H9 (cell line): ENCODE results near the gene C16orf89. TPM values are rescaled to one million over a fixed set of nuclear protein-coding genes. Genes with fewer than 3 reads are reported as not detected.
A peak's percentile ranks its signal among the peaks of the same experiment; 100 is the strongest.
"Not testable (repeated sequence)": the region's sequence is repeated elsewhere in the genome, so short reads cannot be mapped to it uniquely, and the experiment has no call there.

Experiments used
- DNase-seq: peaks from one replicate; pipeline ENCODE4 v3.0.0-alpha.2; 2017
- H2AFZ ChIP-seq: one replicate; pipeline ENCODE4 v1.6.1; 2013; ENCODE audit warnings: mild to moderate bottlenecking, low read length, control low read depth, moderate library complexity
- H2AK5ac ChIP-seq: 2 replicates; pipeline ENCODE4 v1.6.1; 2013; ENCODE audit warnings: low read length, control low read depth, mixed read lengths; ENCODE audit not compliant: insufficient read length
- H2BK120ac ChIP-seq: one replicate; pipeline ENCODE4 v1.6.1; 2013; ENCODE audit warnings: low read depth, mild to moderate bottlenecking, low read length, control low read depth, inconsistent platforms; ENCODE audit not compliant: poor library complexity, severe bottlenecking
- H2BK12ac ChIP-seq: 2 replicates; pipeline ENCODE4 v1.6.1; 2013; ENCODE audit warnings: low read length, control low read depth, mixed read lengths, low read depth; ENCODE audit not compliant: insufficient read length
- H2BK15ac ChIP-seq: 2 replicates; pipeline ENCODE4 v1.6.1; 2013; ENCODE audit warnings: low read depth, low read length, control low read depth
- H2BK20ac ChIP-seq: one replicate; pipeline ENCODE4 v1.6.1; 2013; ENCODE audit warnings: low read depth, mild to moderate bottlenecking, low read length, control low read depth, inconsistent platforms; ENCODE audit not compliant: poor library complexity, severe bottlenecking
- H2BK5ac ChIP-seq: 2 replicates; pipeline ENCODE4 v1.6.1; 2013; ENCODE audit warnings: low read length, control low read depth, mixed read lengths; ENCODE audit not compliant: insufficient read length
- H3K14ac ChIP-seq: 2 replicates; pipeline ENCODE4 v1.6.1; 2013; ENCODE audit warnings: low read length, control low read depth; ENCODE audit not compliant: insufficient read depth
- H3K18ac ChIP-seq: 2 replicates; pipeline ENCODE4 v1.6.1; 2013; ENCODE audit warnings: low read depth, mild to moderate bottlenecking, mixed read lengths, low read length, control low read depth; ENCODE audit not compliant: insufficient read length
- H3K23ac ChIP-seq: 2 replicates; pipeline ENCODE4 v1.6.1; 2013; ENCODE audit warnings: low read length, control low read depth, mixed read lengths, low read depth; ENCODE audit not compliant: insufficient read length
- H3K23me2 ChIP-seq: 2 replicates; pipeline ENCODE4 v1.6.1; 2013; ENCODE audit warnings: low read depth, mild to moderate bottlenecking, mixed read lengths, low read length, control low read depth; ENCODE audit not compliant: insufficient read length, poor library complexity, severe bottlenecking
- H3K27ac ChIP-seq: 2 replicates; pipeline ENCODE4 v1.5.1; 2013; ENCODE audit warnings: low read length, control low read depth, mixed read lengths, low read depth; ENCODE audit not compliant: insufficient read length
- H3K27me3 ChIP-seq: 2 replicates; pipeline ENCODE4 v1.6.1; 2013; ENCODE audit warnings: low read length, control low read depth, inconsistent platforms; ENCODE audit not compliant: insufficient read depth
- H3K4ac ChIP-seq: 2 replicates; pipeline ENCODE4 v1.6.1; 2013; ENCODE audit warnings: low read depth, mild to moderate bottlenecking, control low read depth, inconsistent platforms, low read length, moderate library complexity
- H3K4me1 ChIP-seq: 2 replicates; pipeline ENCODE4 v1.6.1; 2013; ENCODE audit warnings: low read length, control low read depth, inconsistent platforms; ENCODE audit not compliant: insufficient read depth
- H3K4me2 ChIP-seq: 2 replicates; pipeline ENCODE4 v1.6.1; 2013; ENCODE audit warnings: low read length, control low read depth, mixed read lengths; ENCODE audit not compliant: insufficient read length, insufficient read depth
- H3K56ac ChIP-seq: 2 replicates; pipeline ENCODE4 v1.6.1; 2013; ENCODE audit warnings: low read depth, mild to moderate bottlenecking, mixed read lengths, low read length, control low read depth; ENCODE audit not compliant: insufficient read length
- H3K79me1 ChIP-seq: 2 replicates; pipeline ENCODE4 v1.6.1; 2013; ENCODE audit warnings: low read depth, mild to moderate bottlenecking, moderate library complexity, low read length, control low read depth, inconsistent platforms; ENCODE audit not compliant: insufficient read depth, poor library complexity, severe bottlenecking
- H3K79me2 ChIP-seq: 2 replicates; pipeline ENCODE4 v1.6.1; 2013; ENCODE audit warnings: low read length, control low read depth, inconsistent platforms; ENCODE audit not compliant: insufficient read depth
- H3K9ac ChIP-seq: 2 replicates; pipeline ENCODE4 v1.6.1; 2013; ENCODE audit warnings: low read length, control low read depth, mixed read lengths; ENCODE audit not compliant: insufficient read length; ENCODE audit errors: extremely low read depth
- H3K9me3 ChIP-seq: one replicate; pipeline ENCODE4 v1.6.1; 2013; ENCODE audit warnings: low read depth, low read length, inconsistent platforms; ENCODE audit not compliant: control insufficient read depth
- H3T11ph ChIP-seq: one replicate; pipeline ENCODE4 v1.6.1; 2013; ENCODE audit warnings: mild to moderate bottlenecking, low read length, control low read depth, inconsistent platforms
- H4K20me1 ChIP-seq: one replicate; pipeline ENCODE4 v1.6.1; 2013; ENCODE audit not compliant: control insufficient read depth, insufficient read length, insufficient read depth
- H4K5ac ChIP-seq: 2 replicates; pipeline ENCODE4 v1.6.1; 2013; ENCODE audit warnings: low read depth, mild to moderate bottlenecking, mixed read lengths, low read length, control low read depth; ENCODE audit not compliant: insufficient read length
- H4K8ac ChIP-seq: replicated peaks from 2 replicates; pipeline ENCODE4 v1.6.1; 2013; ENCODE audit warnings: low read length, control low read depth, mixed read lengths, low read depth; ENCODE audit not compliant: insufficient read length
- H4K91ac ChIP-seq: 2 replicates; pipeline ENCODE4 v1.6.1; 2013; ENCODE audit warnings: low read depth, mild to moderate bottlenecking, moderate library complexity, mixed read lengths, low read length, control low read depth; ENCODE audit not compliant: insufficient read length
- H3K27ac Mint-ChIP-seq, 3 experiments: 2 replicates in 2 of 3; 3 replicates in 1 of 3; pipeline ENCODE4 v1.8.0; 2020 to 2021; ENCODE audit warnings: mixed read lengths in 3 of 3, mild to moderate bottlenecking in 1 of 3, moderate library complexity in 1 of 3
- H3K27me3 Mint-ChIP-seq: 2 replicates; pipeline ENCODE4 v1.8.0; 2021; ENCODE audit warnings: low read depth, mild to moderate bottlenecking, moderate library complexity, mixed read lengths
- H3K36me3 Mint-ChIP-seq, 3 experiments: 2 replicates in 2 of 3; 3 replicates in 1 of 3; pipeline ENCODE4 v1.8.0; 2020 to 2021; ENCODE audit warnings: low read depth in 3 of 3, mixed read lengths in 3 of 3; ENCODE audit not compliant: insufficient read depth in 1 of 3
- H3K4me1 Mint-ChIP-seq, 2 experiments: 2 replicates each; pipeline ENCODE4 v1.8.0; 2020; ENCODE audit warnings: mixed read lengths in 2 of 2
- H3K4me3 Mint-ChIP-seq, 2 experiments: 2 replicates in 1 of 2; 3 replicates in 1 of 2; pipeline ENCODE4 v1.8.0; 2020 to 2021; ENCODE audit warnings: mild to moderate bottlenecking in 2 of 2, mixed read lengths in 2 of 2, moderate library complexity in 1 of 2
- H3K9me3 Mint-ChIP-seq, 2 experiments: 2 replicates in 1 of 2; 3 replicates in 1 of 2; pipeline ENCODE4 v1.8.0; 2020; ENCODE audit warnings: mild to moderate bottlenecking in 2 of 2, mixed read lengths in 2 of 2, moderate library complexity in 1 of 2
- WGBS: extraction: QIAGEN DNeasy Blood & Tissue Kit; methylation state at CpG from one replicate; pipeline ENCODE4 v1.1.7; 2013; ENCODE audit warnings: missing lambda C conversion rate, low lambda C conversion rate, mixed read lengths; ENCODE audit not compliant: insufficient read length; ENCODE audit errors: extremely low coverage; 5-methylcytosine and 5-hydroxymethylcytosine counted together
- total RNA-seq: library from RNA; stranded (reverse); gene quantifications from 2 replicates; pipeline ENCODE4 v1.2.1, GENCODE V29; 2021

C16orf89 gene
- total RNA-seq, 1 experiment from 2014 or later = 2.5 TPM

GRCh38 chr16:5085716-5086115 lies 20.0 kb upstream of the C16orf89 start:
- H3K4ac ChIP-seq, H2BK12ac ChIP-seq, H3K9ac ChIP-seq, H3K79me1 ChIP-seq, H3K23ac ChIP-seq, H3K27ac ChIP-seq, H3K79me2 ChIP-seq, H3K9me3 ChIP-seq, H3K56ac ChIP-seq, H3K18ac ChIP-seq, H2BK20ac ChIP-seq, DNase-seq, H3K27me3 ChIP-seq, H2AK5ac ChIP-seq, H3K4me2 ChIP-seq, H3K23me2 ChIP-seq, H2BK5ac ChIP-seq, H3K27me3 Mint-ChIP-seq, H2BK120ac ChIP-seq, H4K8ac ChIP-seq, H4K20me1 ChIP-seq, H3K14ac ChIP-seq, H3K4me3 Mint-ChIP-seq, H3K4me1 Mint-ChIP-seq, H3K9me3 Mint-ChIP-seq, H3K4me1 ChIP-seq, H3T11ph ChIP-seq, H2BK15ac ChIP-seq, H4K91ac ChIP-seq, H4K5ac ChIP-seq, H2AFZ ChIP-seq: not testable (repeated sequence)
- H3K27ac Mint-ChIP-seq = peak overlapping the region in 1 of 3 experiments; percentile 88; a peak in 2 of 7 replicates
- WGBS = no CpG with 5 or more reads among the region's 11 CpGs
- peaks cover 29 to 72% (median 72%) of the 10 kb centered on the region in 3 experiments; a peak in 6 of 7 replicates for H3K36me3 Mint-ChIP-seq
